ENCODE results near the gene SIAH3. TPM values are rescaled to one million over a fixed set of nuclear protein-coding genes. Genes with fewer than 3 reads are reported as not detected.
"Not testable (repeated sequence)": the region's sequence is repeated elsewhere in the genome, so short reads cannot be mapped to it uniquely, and the experiment has no call there.

Gene SIAH3
- polyA plus RNA-seq, 1 donor from 2014 or later = 4.9 TPM

GRCh38 chr13:45872566-45872965 lies 21.0 kb upstream of the SIAH3 start:
- H3K9ac ChIP-seq (ENCODE audit: low read length) = no peak overlapping the region
- no peaks in the 10 kb centered on the region for H3K27me3 ChIP-seq (ENCODE audit: insufficient read depth, low read depth, low read length)
- H3K9me2 ChIP-seq (ENCODE audit: insufficient read depth, low read length) = no peaks in the 10 kb centered on the region
- H3K36me3 ChIP-seq (ENCODE audit: insufficient read depth, low read length) = no peaks in the 10 kb centered on the region
- no peaks in the 10 kb centered on the region for H3F3A ChIP-seq (ENCODE audit: insufficient read depth, low read length, poor library complexity, severe bottlenecking)
- H3K9me3 ChIP-seq (ENCODE audit: low read length) = no peaks in the 10 kb centered on the region
- H4K20me1 ChIP-seq (ENCODE audit: insufficient read depth) = no peaks in the 10 kb centered on the region
- no peak overlapping the region for H3K27ac ChIP-seq (ENCODE audit: low read length)
- no peak for TF ChIP-seq EP300 (conservative IDR thresholded peaks at IDR 0.05; ENCODE audit: poor library complexity, severe bottlenecking)
- no peak for TF ChIP-seq MXI1 (conservative IDR thresholded peaks at IDR 0.05; ENCODE audit: poor library complexity, severe bottlenecking)
- H3K79me2 ChIP-seq (replicated peaks; ENCODE audit: insufficient read depth, low read length) = no peaks in the 10 kb centered on the region
- H3K4me3 ChIP-seq (ENCODE audit: low read length) = no peak overlapping the region
- no peak overlapping the region for H3K4me2 ChIP-seq (ENCODE audit: low read length)
- no peak overlapping the region for H2AFZ ChIP-seq (ENCODE audit: low read depth, low read length)

DNA sequence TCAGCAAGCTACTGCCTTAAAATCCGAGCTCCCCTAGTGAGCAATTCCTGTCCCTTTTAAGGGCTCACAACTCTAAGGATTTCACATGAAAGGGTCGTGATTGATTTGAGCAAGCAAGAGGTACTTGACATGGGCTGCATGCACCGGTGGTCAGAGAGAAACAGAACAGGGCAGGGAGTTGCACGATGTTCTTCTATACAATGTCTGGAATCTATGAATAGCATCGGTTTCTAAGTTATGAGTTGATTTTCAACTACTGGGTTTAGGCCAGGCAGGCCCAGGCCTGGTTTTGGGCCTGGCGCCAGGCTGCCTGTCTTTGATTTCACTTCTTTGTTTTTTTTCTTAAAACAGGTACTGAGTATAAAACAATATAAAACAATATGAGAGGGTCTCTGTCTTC lies 19.6 kb upstream of the SIAH3 start:
- not testable (repeated sequence) for H3K27ac ChIP-seq (ENCODE audit: low read length); H3K9me2 ChIP-seq (ENCODE audit: insufficient read depth, low read length); H3K4me3 ChIP-seq (ENCODE audit: low read length); H3K79me2 ChIP-seq (replicated peaks; ENCODE audit: insufficient read depth, low read length); H3K4me2 ChIP-seq (ENCODE audit: low read length); H4K20me1 ChIP-seq (ENCODE audit: insufficient read depth); H2AFZ ChIP-seq (ENCODE audit: low read depth, low read length); H3K27me3 ChIP-seq (ENCODE audit: insufficient read depth, low read depth, low read length); H3F3A ChIP-seq (ENCODE audit: insufficient read depth, low read length, poor library complexity, severe bottlenecking); H3K9ac ChIP-seq (ENCODE audit: low read length); H3K36me3 ChIP-seq (ENCODE audit: insufficient read depth, low read length); H3K9me3 ChIP-seq (ENCODE audit: low read length)

- no peaks in the 10 kb centered on the region for H3K36me3 ChIP-seq (ENCODE audit: insufficient read depth, low read length)
- H3K4me2 ChIP-seq (ENCODE audit: low read length) = no peak overlapping the region
- H3K27ac ChIP-seq (ENCODE audit: low read length) = no peak overlapping the region
- H3K27me3 ChIP-seq (ENCODE audit: insufficient read depth, low read depth, low read length) = no peaks in the 10 kb centered on the region
- no peaks in the 10 kb centered on the region for H3K9me2 ChIP-seq (ENCODE audit: insufficient read depth, low read length)
- no peaks in the 10 kb centered on the region for H3K9me3 ChIP-seq (ENCODE audit: low read length)
- H3K9ac ChIP-seq (ENCODE audit: low read length) = no peak overlapping the region
- no peaks in the 10 kb centered on the region for H4K20me1 ChIP-seq (ENCODE audit: insufficient read depth)
- no peaks in the 10 kb centered on the region for H3K79me2 ChIP-seq (replicated peaks; ENCODE audit: insufficient read depth, low read length)
- no peaks in the 10 kb centered on the region for H3F3A ChIP-seq (ENCODE audit: insufficient read depth, low read length, poor library complexity, severe bottlenecking)
- H2AFZ ChIP-seq (ENCODE audit: low read depth, low read length) = no peak overlapping the region
- no peak for TF ChIP-seq POLR2AphosphoS5 (IDR thresholded peaks at IDR 0.05)
- TF ChIP-seq EZH2 (IDR thresholded peaks at IDR 0.05; ENCODE audit: borderline replicate concordance, insufficient read depth, low read length, poor library complexity, severe bottlenecking) = no peak
- TF ChIP-seq, protein P1, sequence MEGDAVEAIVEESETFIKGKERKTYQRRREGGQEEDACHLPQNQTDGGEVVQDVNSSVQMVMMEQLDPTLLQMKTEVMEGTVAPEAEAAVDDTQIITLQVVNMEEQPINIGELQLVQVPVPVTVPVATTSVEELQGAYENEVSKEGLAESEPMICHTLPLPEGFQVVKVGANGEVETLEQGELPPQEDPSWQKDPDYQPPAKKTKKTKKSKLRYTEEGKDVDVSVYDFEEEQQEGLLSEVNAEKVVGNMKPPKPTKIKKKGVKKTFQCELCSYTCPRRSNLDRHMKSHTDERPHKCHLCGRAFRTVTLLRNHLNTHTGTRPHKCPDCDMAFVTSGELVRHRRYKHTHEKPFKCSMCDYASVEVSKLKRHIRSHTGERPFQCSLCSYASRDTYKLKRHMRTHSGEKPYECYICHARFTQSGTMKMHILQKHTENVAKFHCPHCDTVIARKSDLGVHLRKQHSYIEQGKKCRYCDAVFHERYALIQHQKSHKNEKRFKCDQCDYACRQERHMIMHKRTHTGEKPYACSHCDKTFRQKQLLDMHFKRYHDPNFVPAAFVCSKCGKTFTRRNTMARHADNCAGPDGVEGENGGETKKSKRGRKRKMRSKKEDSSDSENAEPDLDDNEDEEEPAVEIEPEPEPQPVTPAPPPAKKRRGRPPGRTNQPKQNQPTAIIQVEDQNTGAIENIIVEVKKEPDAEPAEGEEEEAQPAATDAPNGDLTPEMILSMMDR (IDR thresholded peaks at IDR 0.05; ENCODE audit: poor library complexity, severe bottlenecking) = no peak
- TF ChIP-seq SMC3 (conservative IDR thresholded peaks at IDR 0.05; ENCODE audit: poor library complexity) = no peak
- no peak for TF ChIP-seq MXI1 (conservative IDR thresholded peaks at IDR 0.05; ENCODE audit: poor library complexity, severe bottlenecking)
- no peak for TF ChIP-seq TAF1 (IDR thresholded peaks at IDR 0.05; ENCODE audit: low read depth)
- TF ChIP-seq, protein P2, sequence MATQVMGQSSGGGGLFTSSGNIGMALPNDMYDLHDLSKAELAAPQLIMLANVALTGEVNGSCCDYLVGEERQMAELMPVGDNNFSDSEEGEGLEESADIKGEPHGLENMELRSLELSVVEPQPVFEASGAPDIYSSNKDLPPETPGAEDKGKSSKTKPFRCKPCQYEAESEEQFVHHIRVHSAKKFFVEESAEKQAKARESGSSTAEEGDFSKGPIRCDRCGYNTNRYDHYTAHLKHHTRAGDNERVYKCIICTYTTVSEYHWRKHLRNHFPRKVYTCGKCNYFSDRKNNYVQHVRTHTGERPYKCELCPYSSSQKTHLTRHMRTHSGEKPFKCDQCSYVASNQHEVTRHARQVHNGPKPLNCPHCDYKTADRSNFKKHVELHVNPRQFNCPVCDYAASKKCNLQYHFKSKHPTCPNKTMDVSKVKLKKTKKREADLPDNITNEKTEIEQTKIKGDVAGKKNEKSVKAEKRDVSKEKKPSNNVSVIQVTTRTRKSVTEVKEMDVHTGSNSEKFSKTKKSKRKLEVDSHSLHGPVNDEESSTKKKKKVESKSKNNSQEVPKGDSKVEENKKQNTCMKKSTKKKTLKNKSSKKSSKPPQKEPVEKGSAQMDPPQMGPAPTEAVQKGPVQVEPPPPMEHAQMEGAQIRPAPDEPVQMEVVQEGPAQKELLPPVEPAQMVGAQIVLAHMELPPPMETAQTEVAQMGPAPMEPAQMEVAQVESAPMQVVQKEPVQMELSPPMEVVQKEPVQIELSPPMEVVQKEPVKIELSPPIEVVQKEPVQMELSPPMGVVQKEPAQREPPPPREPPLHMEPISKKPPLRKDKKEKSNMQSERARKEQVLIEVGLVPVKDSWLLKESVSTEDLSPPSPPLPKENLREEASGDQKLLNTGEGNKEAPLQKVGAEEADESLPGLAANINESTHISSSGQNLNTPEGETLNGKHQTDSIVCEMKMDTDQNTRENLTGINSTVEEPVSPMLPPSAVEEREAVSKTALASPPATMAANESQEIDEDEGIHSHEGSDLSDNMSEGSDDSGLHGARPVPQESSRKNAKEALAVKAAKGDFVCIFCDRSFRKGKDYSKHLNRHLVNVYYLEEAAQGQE (IDR thresholded peaks at IDR 0.05; ENCODE audit: borderline replicate concordance) = no peak
- TF ChIP-seq EP300 (conservative IDR thresholded peaks at IDR 0.05; ENCODE audit: poor library complexity, severe bottlenecking) = no peak
- no peak for TF ChIP-seq RAD21 (conservative IDR thresholded peaks at IDR 0.05)
- H3K4me3 ChIP-seq (ENCODE audit: low read length) = no peak overlapping the region
These were observed 18.7 kb upstream of the SIAH3 start for GRCh38 chr13:45870232-45870631.

Data from neural cell (in vitro differentiated cells).